ENCODE measurements around the gene MPPED1.

The MPPED1 gene, protein sequence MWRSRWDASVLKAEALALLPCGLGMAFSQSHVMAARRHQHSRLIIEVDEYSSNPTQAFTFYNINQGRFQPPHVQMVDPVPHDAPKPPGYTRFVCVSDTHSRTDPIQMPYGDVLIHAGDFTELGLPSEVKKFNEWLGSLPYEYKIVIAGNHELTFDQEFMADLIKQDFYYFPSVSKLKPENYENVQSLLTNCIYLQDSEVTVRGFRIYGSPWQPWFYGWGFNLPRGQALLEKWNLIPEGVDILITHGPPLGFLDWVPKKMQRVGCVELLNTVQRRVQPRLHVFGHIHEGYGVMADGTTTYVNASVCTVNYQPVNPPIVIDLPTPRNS

DNA sequence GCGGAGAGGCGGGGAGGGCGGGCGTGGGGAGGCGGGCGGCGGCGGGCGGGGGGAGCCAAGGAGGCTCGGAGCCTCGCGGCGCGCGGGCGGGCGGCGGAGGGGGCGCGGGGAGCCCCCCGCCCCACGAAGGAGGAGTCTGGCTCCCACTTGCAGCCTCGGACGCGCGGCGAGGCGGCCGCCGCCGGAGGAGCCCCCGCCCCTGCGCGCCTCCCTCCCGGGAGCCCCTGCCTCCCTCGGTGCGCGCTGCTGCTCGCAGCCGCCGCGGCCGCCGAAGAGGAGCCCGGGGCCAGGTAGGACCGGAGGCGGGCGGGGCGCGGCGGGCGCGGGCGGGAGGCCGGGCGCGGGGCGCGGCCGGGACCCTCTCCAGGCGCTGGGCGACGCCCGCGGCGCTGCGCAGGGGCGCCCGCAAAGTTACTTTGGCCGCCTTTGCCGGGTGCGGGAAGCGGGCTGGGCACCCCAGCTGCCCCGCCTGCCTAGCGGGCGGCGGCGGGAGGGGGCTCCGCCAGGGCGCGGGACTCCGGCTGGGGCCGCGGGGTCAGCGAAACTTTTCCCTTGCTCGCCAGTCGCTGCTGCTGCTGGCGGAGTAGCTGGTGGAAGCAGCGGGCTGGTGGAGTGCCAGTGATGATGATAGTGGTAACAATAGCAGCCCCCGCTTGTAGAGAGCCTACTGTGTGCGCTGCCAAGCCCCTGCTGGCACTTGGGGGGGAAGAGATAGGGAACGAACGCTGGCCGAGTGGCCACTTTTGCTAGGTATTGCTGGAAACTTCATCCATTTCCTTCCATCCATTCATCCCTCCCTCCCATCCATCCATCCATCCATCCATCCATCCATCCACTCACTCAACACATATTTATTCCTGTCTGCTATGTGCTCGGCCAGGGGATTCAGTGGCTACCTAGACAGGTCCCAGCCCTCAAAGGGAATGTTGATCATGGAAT, at the start of gene MPPED1:
TSS of gene MPPED1 (plus strand) at position 146 of the 939 bp plus-strand sequence. CDS start 12,972 bp downstream, outside the sequence.
- DNase-seq: no peak

DNA sequence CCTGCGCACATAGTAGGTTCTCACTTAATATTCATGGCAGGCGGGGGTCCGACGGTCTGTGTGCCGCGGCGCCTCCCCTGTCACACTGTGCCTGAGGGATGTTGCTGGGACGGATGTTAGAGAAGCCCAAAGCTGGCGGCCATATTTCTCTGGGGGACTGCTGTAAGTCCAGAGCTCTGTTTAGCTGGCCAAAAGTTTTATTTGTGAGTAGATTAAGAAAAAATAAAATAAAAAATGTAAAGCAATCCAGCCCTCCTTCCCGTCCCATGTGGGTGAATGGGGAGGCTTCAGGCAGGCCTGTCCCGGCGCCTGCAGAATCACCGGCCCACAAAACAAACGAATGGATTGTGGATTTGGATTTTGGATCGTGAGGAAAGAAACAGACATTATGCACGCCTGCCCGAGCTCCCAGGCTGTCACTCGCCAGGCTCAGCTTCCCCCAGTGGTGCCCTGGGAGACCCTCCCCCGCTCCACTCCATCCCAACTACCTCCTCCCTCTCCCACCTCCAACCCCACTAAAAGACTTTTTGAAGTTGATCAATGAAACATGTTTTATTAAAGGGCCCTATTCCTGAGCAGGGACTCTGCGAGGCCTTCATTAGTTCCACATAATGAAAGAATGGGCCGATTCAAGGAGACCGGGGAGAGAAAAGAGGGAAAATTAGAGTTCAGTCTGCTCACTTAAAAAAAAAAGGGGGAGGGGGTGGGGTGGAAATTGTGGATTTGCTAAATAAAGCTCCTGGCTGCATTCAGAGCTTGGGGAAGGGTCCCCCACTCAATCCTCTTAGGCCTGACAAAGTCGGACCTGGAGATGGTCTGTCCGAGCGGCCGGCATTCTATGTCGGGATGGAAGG, 48.3 kb upstream of the MPPED1 start:
- DNase-seq: no peak

- DNase-seq: no peak
These were observed 47.7 kb upstream of the MPPED1 start for GRCh38 chr22:43364169-43364435.

GRCh38 chr22:43365715-43366440, 45.9 kb upstream of the MPPED1 start:
- no peak for DNase-seq

GRCh38 chr22:43370036-43370435, 41.8 kb upstream of the MPPED1 start:
- DNase-seq: no peak

- no peak for DNase-seq
These were observed 35.8 kb upstream of the MPPED1 start for GRCh38 chr22:43375951-43376455.

GRCh38 chr22:43376765-43377547, 34.9 kb upstream of the MPPED1 start:
- no peak for DNase-seq

DNA sequence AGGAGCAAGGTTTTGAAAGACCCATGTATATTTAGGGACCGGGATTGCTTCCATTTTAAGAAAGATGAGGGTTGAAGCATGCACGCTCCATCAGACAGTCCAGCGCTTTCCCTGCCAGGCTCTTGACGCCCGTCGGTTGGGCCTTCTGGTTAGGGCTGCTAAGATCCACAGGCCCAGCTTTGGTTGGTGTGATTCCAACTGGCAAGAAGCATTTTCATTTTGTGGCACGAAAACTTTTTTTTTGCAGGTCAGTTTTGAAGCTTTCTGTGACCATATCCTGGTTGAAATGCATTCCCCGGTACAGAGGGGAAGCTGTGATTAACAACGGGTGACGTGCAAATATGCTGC, 34.3 kb upstream of the MPPED1 start:
- DNase-seq: no peak

DNA sequence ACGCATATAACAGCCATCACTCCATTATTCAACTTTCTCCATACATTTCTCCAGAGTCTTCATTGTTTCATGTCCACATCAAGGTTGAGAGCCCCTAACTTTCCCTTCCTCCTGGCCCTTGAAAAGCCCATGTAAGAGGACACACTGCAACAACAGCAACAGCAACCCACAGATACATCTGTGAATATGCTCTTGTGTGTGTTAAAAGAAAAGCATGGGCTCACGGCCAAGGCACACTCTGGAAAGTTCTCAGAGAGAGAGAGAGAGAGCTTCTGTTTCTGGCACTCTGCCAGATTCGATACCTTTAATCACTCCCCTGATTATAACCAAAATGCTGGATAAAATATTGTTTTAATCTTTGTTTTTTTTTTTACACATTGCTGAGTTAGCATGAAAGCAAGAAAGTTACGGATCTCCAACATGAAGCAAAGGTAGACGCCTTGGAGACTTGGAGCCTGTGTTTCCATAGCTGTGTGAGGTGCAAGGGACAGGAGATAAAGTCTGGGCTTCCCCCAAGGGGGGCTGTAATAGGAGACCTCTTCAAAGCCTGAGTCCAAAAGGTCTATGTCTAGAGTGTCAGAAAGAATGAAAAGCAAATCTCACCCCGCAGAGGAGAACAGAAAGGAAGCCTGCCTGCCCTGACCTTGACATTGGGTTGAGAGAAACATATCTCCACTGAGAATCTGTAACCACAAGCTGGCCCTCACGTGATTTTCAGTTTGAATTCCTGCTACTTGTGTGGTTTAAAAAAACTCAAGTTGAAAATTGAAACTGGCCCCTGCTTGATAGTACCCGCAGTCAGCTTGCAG, 33.7 kb upstream of the MPPED1 start:
- DNase-seq: no peak

DNA sequence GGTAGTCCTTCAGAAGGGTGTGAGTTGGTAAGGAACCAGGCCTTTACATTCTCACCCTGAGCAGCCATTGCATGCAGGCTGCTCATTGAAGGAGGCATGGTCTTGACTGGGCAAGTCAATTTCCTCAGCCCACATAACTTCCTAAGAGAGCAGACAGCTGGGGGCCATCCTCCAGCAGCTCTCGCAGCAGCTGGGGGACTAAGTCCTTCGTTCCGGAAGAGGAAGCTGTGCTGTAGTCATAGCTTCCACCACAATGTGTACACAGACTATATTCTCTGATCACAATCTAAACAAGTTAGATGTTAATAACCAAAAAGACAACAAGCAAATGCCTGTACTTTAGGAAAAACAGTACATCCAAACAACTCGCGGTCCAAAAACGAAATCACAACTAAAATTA, 30.1 kb upstream of the MPPED1 start:
- DNase-seq: no peak

DNA sequence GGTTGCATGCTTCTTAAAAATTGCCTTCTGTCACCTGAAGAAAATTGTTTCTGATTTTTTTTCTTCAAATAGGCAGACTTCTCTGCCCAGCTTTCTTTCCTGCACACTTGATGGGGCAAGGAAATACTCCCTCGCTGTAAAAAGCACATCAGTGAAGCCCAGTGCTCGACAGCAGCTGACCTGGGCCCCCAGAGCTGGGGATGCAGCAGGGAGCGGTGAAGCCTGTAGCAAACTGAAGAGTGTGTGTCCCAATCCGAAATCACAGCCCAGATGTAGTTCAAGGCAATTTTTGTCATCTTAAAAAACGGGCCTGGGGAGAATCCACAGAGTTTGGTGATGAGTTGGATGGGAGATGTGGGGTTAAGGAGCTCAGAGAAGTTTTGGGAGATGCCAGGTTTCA, 27.0 kb upstream of the MPPED1 start:
- DNase-seq: no peak

- DNase-seq: peak; percentile 70
These were observed 25.8 kb upstream of the MPPED1 start for GRCh38 chr22:43385770-43386641.

DNA sequence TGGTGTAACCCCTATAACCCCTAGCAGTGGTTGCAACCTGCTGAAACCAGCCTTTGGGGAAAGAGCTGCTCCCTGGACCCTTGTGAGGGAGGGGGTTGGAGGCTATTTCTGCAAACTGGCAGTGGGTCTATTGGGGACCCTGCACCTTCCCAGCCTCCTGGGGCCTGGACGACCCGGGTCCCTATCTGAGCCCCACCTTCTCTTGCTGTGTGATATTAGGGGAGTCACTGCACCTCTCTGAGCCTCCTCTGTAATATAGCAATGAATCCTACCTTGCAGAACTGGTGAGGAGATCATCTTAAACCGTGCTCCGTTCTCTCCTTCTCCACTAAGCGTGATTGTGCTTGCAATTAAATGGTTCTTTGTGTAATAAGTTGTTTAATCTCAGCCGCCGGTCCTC, 24.0 kb upstream of the MPPED1 start:
- DNase-seq: no peak

DNA sequence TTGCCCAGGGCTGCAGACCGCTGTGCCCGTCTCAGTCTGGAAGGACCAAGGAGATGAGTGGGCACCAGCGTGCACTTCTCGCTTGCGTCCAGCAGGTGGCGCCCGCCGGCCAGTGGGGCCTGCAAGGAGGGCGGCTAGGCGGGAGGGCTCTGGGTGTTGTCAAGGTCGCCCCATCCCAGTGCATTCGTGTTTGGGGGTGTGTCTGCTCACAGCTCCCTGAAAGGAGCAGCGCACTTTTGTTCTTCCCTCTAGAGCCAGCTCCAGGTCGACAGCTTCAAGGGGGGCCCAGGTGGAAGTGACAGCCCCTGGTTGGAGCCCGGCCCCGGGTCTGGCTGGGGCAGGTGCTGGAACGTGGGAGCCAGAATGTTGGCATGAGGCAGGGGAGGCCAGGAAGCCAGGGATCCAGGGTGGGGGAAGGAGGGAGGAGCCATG, 23.4 kb upstream of the MPPED1 start:
- DNase-seq: peak; percentile 70

DNA sequence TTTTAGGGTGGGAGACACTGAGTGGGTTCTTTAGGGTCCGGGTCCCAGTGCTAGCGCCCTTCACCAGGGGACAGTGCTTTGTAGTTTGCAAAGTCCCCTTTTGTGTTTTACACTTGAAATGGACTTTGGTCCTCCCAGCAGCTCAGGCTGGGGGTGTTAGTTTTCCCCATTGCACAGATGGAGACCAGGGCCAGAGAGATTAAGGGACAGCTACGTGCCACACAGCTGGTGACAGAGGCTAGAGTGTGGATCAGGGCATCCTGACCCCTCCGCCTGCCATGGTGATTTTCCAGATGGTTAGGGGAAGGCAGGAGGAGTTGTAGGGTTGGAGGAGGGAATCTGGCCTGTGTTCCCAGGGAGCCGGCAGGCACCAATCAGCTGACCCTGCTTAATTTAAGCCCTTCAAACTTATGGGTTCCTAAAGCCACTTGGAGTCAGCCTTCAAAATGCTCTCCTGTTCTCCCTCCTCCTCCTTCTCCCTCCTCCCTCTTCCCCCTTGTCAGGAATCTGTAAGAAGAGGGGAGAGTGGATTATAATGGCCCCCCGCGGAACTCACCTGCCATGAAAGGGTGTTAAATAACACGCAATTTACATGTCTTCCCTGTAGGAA, 22.5 kb upstream of the MPPED1 start:
- DNase-seq: no peak

DNA sequence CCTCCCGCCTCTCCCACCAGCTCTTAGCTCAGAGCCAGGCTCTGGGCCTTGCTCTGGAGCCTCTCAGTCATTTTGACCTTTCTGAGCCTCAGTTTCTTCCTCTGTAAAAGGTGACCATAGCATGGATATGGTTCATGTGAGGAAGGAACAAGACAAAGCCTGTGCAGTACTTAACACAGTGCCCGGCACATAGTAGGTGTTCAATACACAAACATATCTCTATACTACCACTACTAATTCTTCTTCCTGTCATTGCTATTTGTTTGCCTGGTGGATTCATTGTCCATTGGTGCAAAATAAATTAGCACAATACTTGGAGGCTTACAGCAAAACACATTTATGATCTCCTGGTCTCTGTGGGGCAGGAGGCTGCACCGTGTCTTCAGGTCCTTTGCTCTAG, 21.6 kb upstream of the MPPED1 start:
- DNase-seq: no peak

DNA sequence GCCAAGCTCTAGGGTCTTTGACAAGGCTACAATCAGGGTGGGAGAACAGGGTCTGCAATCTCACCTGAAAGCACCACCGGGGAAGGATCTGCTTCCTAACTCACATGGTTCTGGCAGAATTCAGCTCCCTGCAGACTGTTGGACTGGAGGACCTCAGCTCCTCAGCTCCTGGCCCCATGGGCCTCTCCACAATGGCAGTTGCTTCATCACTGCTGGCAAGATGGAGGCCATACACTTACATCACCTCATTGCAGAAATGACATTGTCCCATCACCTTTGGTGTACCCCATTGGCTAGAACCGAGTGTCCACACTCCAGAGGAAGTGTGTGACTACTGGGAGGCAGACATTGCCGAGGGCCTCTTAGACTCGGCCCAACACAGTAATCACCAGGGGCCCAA, 20.9 kb upstream of the MPPED1 start:
- no peak for DNase-seq

- no peak for DNase-seq
These were observed 20.5 kb upstream of the MPPED1 start for GRCh38 chr22:43391306-43391705.

DNA sequence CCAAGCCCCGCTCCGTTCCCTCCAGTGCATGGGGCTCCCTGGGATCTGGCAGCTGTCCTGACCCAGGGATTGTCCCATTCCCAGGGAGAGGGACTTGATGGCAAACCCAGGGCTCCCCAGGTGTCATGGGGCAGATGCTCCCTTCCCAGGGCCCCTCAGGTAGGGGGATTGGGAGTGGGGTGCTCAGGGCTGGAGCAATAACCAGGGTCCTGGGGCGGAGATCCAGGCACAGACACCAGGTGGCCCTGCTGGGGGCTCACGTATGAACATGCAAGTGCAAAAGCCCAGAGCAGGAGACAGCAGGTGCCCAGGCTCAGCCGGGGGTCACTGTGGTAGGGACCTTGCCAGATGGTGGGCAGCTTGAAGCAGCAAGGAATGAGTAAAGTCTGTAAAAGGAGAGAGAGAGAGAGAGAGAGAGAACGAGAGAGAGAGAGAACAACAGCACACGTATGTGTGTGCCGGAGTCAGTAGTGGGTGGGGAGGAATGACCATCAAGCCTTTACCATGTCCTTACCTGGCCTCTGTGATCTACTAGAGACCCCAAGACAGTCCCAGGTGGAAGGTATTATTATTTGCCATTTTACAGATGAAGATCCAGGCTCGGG, 19.3 kb upstream of the MPPED1 start:
- no peak for DNase-seq
